T-helper 17 cell (primary cell): ENCODE data around the gene TERB1. TPM values are rescaled to one million over a fixed set of nuclear protein-coding genes. Genes with fewer than 3 reads are reported as not detected.

Experiments used
- total RNA-seq, 4 donors: library from RNA in 2 of 4; stranded (reverse) in 2 of 4; gene quantifications; one replicate each; pipeline ENCODE4 v1.2.3 and lab custom pipeline; 2022 to 2026

Gene TERB1
- total RNA-seq, 2 donors from 2014 or later, result 0.40 TPM; not detected in 1

Other genes with a start within 250 kb of the TERB1 start
- gene CKLF, start 249.0 kb downstream of the TERB1 start, total RNA-seq, result 10 to 100 TPM; 41.6 to 42.5 TPM
- 1 to 10 TPM; 3.3 to 3.6 TPM for gene CMTM1, start 235.1 kb downstream of the TERB1 start, total RNA-seq
- gene CMTM2, start 222.1 kb downstream of the TERB1 start, total RNA-seq, result under 1 TPM in 1 of 2 donors, not detected in 1; 0.70 TPM
- 10 to 100 TPM; 60.5 to 74.6 TPM for gene CMTM3, start 196.9 kb downstream of the TERB1 start, total RNA-seq
- 1 to 10 TPM; 1.1 to 1.5 TPM for gene CMTM4, start 104.8 kb downstream of the TERB1 start, total RNA-seq
- 10 to 100 TPM; 77.5 to 97.1 TPM for gene DYNC1LI2, start 50.0 kb downstream of the TERB1 start, total RNA-seq
- gene NAE1, start 29.4 kb upstream of the TERB1 start, total RNA-seq, result 10 to 100 TPM; 63.0 to 78.7 TPM
- not detected for gene CA7, start 42.8 kb upstream of the TERB1 start, total RNA-seq
- gene PDP2, start 78.9 kb upstream of the TERB1 start, total RNA-seq, result 1 to 10 TPM; 5.8 to 8.9 TPM
- not detected for gene CDH16, start 117.3 kb upstream of the TERB1 start, total RNA-seq
- gene RRAD, start 124.0 kb upstream of the TERB1 start, total RNA-seq, result under 1 TPM; 0.52 to 0.67 TPM
- gene CIAO2B, start 132.8 kb upstream of the TERB1 start, total RNA-seq, result 10 to 100 TPM; 50.3 to 51.0 TPM
- 10 to 100 TPM; 33.1 to 36.8 TPM for gene CES2, start 133.9 kb upstream of the TERB1 start, total RNA-seq
- gene CES3, start 159.7 kb upstream of the TERB1 start, total RNA-seq, result 1 to 10 TPM in 1 of 2 donors, under 1 TPM in 1; 0.63 to 1.3 TPM
- gene CES4A, start 187.0 kb upstream of the TERB1 start, total RNA-seq, result 10 to 100 TPM; 17.8 to 20.0 TPM
- 10 to 100 TPM; 78.5 to 85.4 TPM for gene CBFB, start 227.6 kb upstream of the TERB1 start, total RNA-seq